Measurements from ENCODE around the gene SDK2. TPM values are rescaled to one million over a fixed set of nuclear protein-coding genes. Genes with fewer than 3 reads are reported as not detected.

The SDK2 gene
- total and polyA plus RNA-seq, 2 of the 8 experiments (the other 6 are each of a cell fraction or from before 2014, with no cell fraction given): 3.9 to 4.1 TPM

GRCh38 chr17:73337330-73337710 is 306.9 kb downstream of the SDK2 start:
- H3K4ac ChIP-seq (replicated peaks; ENCODE audit: insufficient read length, low read depth, low read length): no peak overlapping the region
- H2BK20ac ChIP-seq (ENCODE audit: low read length): no peak overlapping the region
- no peak overlapping the region for H2AK5ac ChIP-seq (ENCODE audit: low read depth, low read length)
- H2BK12ac ChIP-seq (ENCODE audit: low read depth, low read length): no peak overlapping the region; the same call in 1 of the 2 replicates
- no peaks in the 10 kb centered on the region for H4K20me1 ChIP-seq (replicated peaks in 1 of 2; ENCODE audit: control insufficient read depth in 1 of 2, insufficient read depth in 2 of 2, low read length in 2 of 2)
- DNase-seq (ENCODE audit: low read depth in 1 of 2, low spot score in 2 of 2) (no peak), FAIRE-seq (no peak)
- H2AFZ ChIP-seq (ENCODE audit: low read length): no peak overlapping the region
- no peak overlapping the region for H2BK15ac ChIP-seq (ENCODE audit: low read length)
- no peak overlapping the region for H3K4me2 ChIP-seq (ENCODE audit: insufficient read depth in 1 of 2, low read depth in 2 of 2, low read length in 2 of 2)
- ChIA-PET POLR2A (ENCODE audit: partially characterized antibody) (no interaction called here), CTCF (ENCODE audit: partially characterized antibody) (interaction anchor here (0.9 to 1.3 kb wide), 4 partner anchors 8 to 29 kb away, joined by 3 to 5 read pairs (median 4); no protein-coding TSS in a partner anchor)
- H3K27ac ChIP-seq (ENCODE audit: low read depth, low read length): no peak overlapping the region
- no peaks in the 10 kb centered on the region for H3K27me3 ChIP-seq (replicated peaks in 1 of 4; ENCODE audit: control insufficient read depth in 3 of 4, extremely low read depth in 1 of 4, insufficient read depth in 3 of 4, low read length in 3 of 4)
- peak overlapping the region; percentile 18; the same call in 1 of the 2 replicates for H4K8ac ChIP-seq (ENCODE audit: extremely low read depth, insufficient read depth, low read length)
- H3K14ac ChIP-seq (ENCODE audit: insufficient read length): no peak overlapping the region
- H3K36me3 ChIP-seq (ENCODE audit: control insufficient read depth in 2 of 4, insufficient read depth in 4 of 4, low read length in 3 of 4): no peaks in the 10 kb centered on the region; a peak in 1 of 8 replicates
- no peaks in the 10 kb centered on the region for H3K79me2 ChIP-seq (ENCODE audit: control insufficient read depth in 1 of 2, insufficient read depth in 2 of 2, low read length in 2 of 2)
- peaks cover 4 to 14% (median 8%) of the 10 kb centered on the region in 4 experiments; a peak in 6 of 7 replicates for H3K4me1 ChIP-seq (replicated peaks in 1 of 4; ENCODE audit: control insufficient read depth in 3 of 4, insufficient read depth in 4 of 4, low read length in 3 of 4)
- no peaks in the 10 kb centered on the region for H3K23me2 ChIP-seq (ENCODE audit: low read depth, low read length)
- no peak overlapping the region for H2BK120ac ChIP-seq (replicated peaks; ENCODE audit: low read depth, low read length)
- peak overlapping the region; percentile 22; the same call in 1 of the 2 replicates for H3K18ac ChIP-seq (ENCODE audit: extremely low read depth, low read length)
- no peak overlapping the region for H3K23ac ChIP-seq (ENCODE audit: insufficient read length)
- no peak overlapping the region for H3K9ac ChIP-seq (replicated peaks in 1 of 4; ENCODE audit: extremely low read depth in 1 of 4, low read depth in 3 of 4, low read length in 3 of 4)
- H4K5ac ChIP-seq (ENCODE audit: insufficient read length, low read depth, low read length): no peak overlapping the region
- no peak overlapping the region for H4K91ac ChIP-seq (replicated peaks; ENCODE audit: insufficient read length, low read length)
- H3K79me1 ChIP-seq (ENCODE audit: low read depth, low read length): no peaks in the 10 kb centered on the region
- no peak overlapping the region for H3K4me3 ChIP-seq (ENCODE audit: extremely low read depth in 1 of 4, insufficient read depth in 2 of 4, low read depth in 3 of 4, low read length in 4 of 4)
- no peak overlapping the region for H3K56ac ChIP-seq (replicated peaks; ENCODE audit: insufficient read length, low read depth, low read length)
- H2BK5ac ChIP-seq (ENCODE audit: low read depth, low read length): no peak overlapping the region
- 84% methylated on average over 4 of the region's 4 CpGs; no CpG with 5 or more reads in 1 of the 2 experiments for WGBS, 2 experiments (ENCODE audit: extremely low coverage in 1 of 2, insufficient coverage in 1 of 2, insufficient read length in 1 of 2, insufficient replicate concordance in 2 of 2, low coverage in 1 of 2, low lambda C conversion rate in 2 of 2, missing lambda C conversion rate in 1 of 2)
- TF ChIP-seq JUND (IDR thresholded peaks at IDR 0.05; ENCODE audit: low read length) (no peak), E2F6 (IDR thresholded peaks at IDR 0.05) (no peak), TAF7 (optimal IDR thresholded peaks at IDR 0.05; ENCODE audit: borderline replicate concordance, low read depth, low read length) (no peak), RXRA (IDR thresholded peaks at IDR 0.05; ENCODE audit: insufficient read depth, low read depth, low read length) (no peak), KDM4A (IDR thresholded peaks at IDR 0.05; ENCODE audit: low read depth, low read length, severe bottlenecking) (no peak), POLR2A (IDR thresholded peaks at IDR 0.05; ENCODE audit: control extremely low read depth in 1 of 2, low read depth in 2 of 2, low read length in 2 of 2) (no peak), EP300 (IDR thresholded peaks at IDR 0.05; ENCODE audit: borderline replicate concordance in 1 of 2, low read depth in 2 of 2, low read length in 2 of 2) (no peak), TEAD4 (IDR thresholded peaks at IDR 0.05; ENCODE audit: low read depth, low read length) (no peak)
- H3K9me3 ChIP-seq (ENCODE audit: insufficient read depth in 2 of 2, low read depth in 1 of 2, low read length in 1 of 2): no peaks in the 10 kb centered on the region
